Brain microvascular endothelial cell (primary cell): Measurements from ENCODE around the gene PRR14.

Source experiments
- DNase-seq: peaks from one replicate; pipeline ENCODE4 v3.0.0-alpha.2; 2020
- H3K27ac ChIP-seq: fragments of 250-450 bp; sonication (Bioruptor Pico); 2 replicates; pipeline ENCODE4 v1.5.1; 2020; ENCODE audit warnings: mild to moderate bottlenecking, moderate library complexity
- H3K27me3 ChIP-seq: fragments of 250-450 bp; sonication (Bioruptor Pico); replicated peaks from 2 replicates; pipeline ENCODE4 v1.5.1; 2020; ENCODE audit warnings: mild to moderate bottlenecking
- H3K36me3 ChIP-seq: fragments of 250-450 bp; sonication (Bioruptor Pico); replicated peaks from 2 replicates; pipeline ENCODE4 v1.5.1; 2020; ENCODE audit warnings: mild to moderate bottlenecking
- H3K4me3 ChIP-seq: 2 replicates; pipeline ENCODE4 v1.5.1; 2011; ENCODE audit warnings: low read depth, mild to moderate bottlenecking, control low read depth, low read length, moderate library complexity
- CTCF ChIP-seq: IDR thresholded peaks from 2 replicates; pipeline ENCODE4 v1.5.1; 2011; ENCODE audit warnings: low read depth, mild to moderate bottlenecking, moderate library complexity, low read length, control low read depth, inconsistent platforms; ENCODE audit errors: missing control alignments
- in situ Hi-C: cut with HindIII; loops from 2 replicates; pipeline ENCODE4 v1.10.0; 2017; ENCODE audit warnings: low sequenced_read_pairs, low pct_ligation_motif_present

PRR14 gene

GRCh38 chr16:30659507-30660423 lies 9.0 kb downstream of the PRR14 start:
- no peak for DNase-seq
- Histone ChIP-seq H3K4me3 (peak overlapping the region; percentile 89), H3K27ac (peak overlapping the region; percentile 99), H3K27me3 (no peaks in the 10 kb centered on the region), H3K36me3 (peaks cover 47% of the 10 kb centered on the region)
- in situ Hi-C loops, result no loop called here
- TF ChIP-seq CTCF, result peak; percentile 22

GRCh38 chr16:30660424-30661261 lies 9.9 kb downstream of the PRR14 start:
- DNase-seq, result peak; percentile 50
- Histone ChIP-seq H3K27ac (peak overlapping the region; percentile 99), H3K27me3 (no peaks in the 10 kb centered on the region), H3K4me3 (peak overlapping the region; percentile 89), H3K36me3 (peaks cover 47% of the 10 kb centered on the region)
- TF ChIP-seq CTCF, result no peak
- in situ Hi-C loops, result no loop called here

GRCh38 chr16:30662449-30662848 lies 11.7 kb downstream of the PRR14 start:
- no peak for TF ChIP-seq CTCF
- Histone ChIP-seq H3K27me3 (no peaks in the 10 kb centered on the region), H3K27ac (no peak overlapping the region), H3K4me3 (no peak overlapping the region), H3K36me3 (peaks cover 61% of the 10 kb centered on the region)
- in situ Hi-C loops, result no loop called here
- DNase-seq, result no peak

- TF ChIP-seq CTCF, result no peak
- Histone ChIP-seq H3K36me3 (peaks cover 67% of the 10 kb centered on the region), H3K27ac (no peak overlapping the region), H3K4me3 (no peak overlapping the region), H3K27me3 (no peaks in the 10 kb centered on the region)
- no peak for DNase-seq
- in situ Hi-C loops, result no loop called here
These were observed 12.3 kb downstream of the PRR14 start for GRCh38 chr16:30663038-30663437.

- no peaks in the 10 kb centered on the region for H3K27me3 ChIP-seq
- H3K27ac ChIP-seq, result no peak overlapping the region
- peaks cover 73% of the 10 kb centered on the region for H3K36me3 ChIP-seq
- no peak for TF ChIP-seq CTCF
- H3K4me3 ChIP-seq, result no peak overlapping the region
- in situ Hi-C loops, result no loop called here
- no peak for DNase-seq
These were observed 13.1 kb downstream of the PRR14 start for GRCh38 chr16:30663820-30664219.
